HG02970 (cell line): ENCODE measurements around the gene ZFAND3.
"Not testable (repeated sequence)": the region's sequence is repeated elsewhere in the genome, so short reads cannot be mapped to it uniquely, and the experiment has no call there.

ENCODE experiments used
- ATAC-seq: cut with Tn5 transposase; IDR thresholded peaks from one replicate; pipeline ENCODE4 v1.9.1; 2021; ENCODE audit warnings: mild to moderate bottlenecking, moderate library complexity, moderate number of reproducible peaks; ENCODE audit not compliant: unreplicated experiment, low FRiP score

Gene ZFAND3

DNA sequence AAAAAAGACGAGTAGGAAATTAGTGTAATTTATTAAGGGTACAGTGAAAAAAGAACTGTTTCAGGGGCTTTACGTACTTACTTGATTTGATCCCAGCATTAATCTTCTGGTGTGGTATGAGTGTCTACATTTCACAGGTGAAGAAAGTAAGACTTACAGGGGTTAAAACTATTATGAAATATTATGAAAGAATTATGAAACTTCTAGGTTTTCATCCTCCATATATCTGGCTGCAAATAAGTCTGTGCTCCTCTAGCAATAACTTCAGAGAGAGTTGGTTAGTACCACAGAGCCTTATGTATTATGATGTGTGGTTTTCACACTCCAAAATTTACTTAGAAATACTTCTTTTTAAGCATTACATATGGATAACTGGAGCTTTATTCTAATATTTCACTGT, 41.9 kb downstream of the ZFAND3 start:
- ATAC-seq: no peak

DNA sequence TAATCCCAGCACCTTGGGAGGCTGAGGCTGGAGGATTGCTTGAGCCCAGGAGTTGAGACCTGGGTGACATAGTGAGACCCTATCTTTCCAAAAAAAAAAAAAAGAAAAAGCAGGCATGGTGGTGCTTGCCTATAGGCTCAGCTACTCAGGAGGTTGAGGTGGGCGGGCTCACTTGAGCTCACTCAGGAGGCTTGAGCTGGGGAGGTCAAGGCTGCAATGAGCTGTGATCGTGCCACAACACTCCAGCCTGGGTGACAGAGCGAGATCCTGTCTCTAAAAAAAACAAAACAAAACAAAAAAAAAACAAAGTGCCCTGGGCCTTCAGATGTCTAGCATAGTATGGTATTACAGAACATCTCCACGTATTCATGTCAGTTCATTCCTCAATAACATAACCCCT, 42.9 kb downstream of the ZFAND3 start:
- no peak for ATAC-seq

DNA sequence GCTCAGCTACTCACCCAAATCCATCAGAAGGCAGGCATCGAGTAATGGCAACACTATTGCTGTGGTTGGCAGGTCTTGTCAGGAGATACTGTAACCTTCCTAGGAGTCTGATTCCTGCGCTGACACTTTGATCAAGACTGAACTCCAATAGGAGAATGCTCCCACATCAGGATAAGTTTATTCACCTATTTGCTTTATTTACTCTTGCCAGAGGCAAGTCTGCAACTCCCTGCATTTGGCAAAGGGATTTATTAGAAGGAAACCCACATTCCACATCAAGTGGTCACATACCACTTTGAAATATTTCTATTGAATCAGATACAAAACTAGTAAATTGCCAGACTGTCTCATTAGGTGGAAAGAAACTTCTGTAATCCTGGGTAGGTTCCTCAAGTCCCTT, 43.5 kb downstream of the ZFAND3 start:
- ATAC-seq: no peak

DNA sequence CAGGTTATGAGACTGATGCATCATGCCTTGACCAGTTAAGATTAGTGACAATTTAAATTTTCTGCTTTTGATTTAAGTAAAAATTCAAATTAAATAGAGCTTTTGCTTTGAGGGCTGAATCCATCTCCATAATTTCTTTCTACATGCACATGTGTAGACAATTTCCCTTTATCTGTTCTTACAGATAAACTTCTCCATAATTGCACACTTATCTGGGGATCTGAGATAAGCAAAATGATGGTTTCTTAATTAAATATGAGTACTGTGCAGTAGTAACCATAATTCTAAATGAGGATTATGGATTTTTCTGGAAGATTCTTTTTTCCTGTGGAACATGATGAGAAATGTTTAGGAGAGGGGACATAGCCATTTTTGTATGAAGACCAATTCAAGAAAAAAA, 44.7 kb downstream of the ZFAND3 start:
- ATAC-seq: no peak

DNA sequence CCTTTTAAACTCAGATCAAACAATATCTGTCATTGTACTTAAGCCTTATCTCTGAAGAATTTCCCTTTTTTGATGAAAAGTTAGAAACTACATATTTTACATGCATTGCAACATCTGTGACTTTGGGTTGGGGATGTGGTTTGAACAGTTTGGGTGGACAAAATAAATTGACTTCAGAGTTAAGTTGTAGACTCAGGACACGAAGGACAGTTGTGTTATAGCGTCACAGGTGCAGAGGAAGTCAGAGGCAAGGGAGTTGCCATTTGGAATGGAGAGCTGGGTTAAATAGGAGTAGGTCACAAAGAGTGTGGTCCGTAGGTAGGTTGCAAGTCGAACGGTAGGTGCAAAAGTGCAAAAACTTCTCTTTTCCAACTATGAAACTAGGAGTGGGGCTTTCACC, 46.0 kb downstream of the ZFAND3 start:
- ATAC-seq: no peak

DNA sequence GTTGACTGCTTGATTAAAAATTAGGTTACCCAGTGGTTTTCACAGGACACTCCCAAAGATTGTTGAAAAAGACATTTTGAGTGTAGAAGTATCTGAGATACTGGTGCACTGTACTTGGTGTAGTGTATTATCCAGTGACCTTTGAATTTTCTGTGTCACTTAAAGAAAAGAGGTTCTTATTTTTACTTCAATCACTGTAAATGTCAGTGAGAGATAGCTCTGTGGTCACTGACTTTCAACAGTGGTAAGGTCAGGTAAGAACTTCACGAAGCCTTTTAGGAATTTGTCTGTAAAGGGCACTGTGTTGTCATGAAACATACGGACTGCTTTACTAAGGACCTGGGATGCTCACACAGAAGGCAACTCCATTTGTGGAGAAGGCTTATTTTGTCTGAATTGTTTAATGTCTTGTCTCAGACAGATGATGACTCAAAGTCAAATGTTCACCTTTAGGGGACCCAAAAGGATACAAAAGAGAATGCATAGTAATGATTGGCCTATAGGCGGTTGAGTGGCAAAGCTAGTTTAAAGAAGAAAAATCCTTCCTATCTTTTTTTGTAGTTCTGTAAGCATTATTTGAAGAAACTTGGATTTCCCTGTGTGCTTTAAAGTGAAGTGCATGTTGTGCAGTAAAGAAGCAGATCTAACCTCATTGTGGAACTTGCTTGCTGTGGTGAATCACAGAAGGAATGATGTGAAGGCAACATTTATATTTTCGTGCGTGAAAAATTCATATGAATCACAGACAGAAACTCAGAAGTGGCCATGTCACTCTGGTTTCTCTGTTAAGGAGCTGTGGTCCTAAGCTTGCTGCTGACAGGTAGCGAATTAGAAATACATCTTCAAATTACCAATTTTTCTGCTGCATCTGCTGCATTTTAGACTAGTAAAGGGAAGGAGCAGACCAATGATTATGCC, 47.3 kb downstream of the ZFAND3 start:
- no peak for ATAC-seq

DNA sequence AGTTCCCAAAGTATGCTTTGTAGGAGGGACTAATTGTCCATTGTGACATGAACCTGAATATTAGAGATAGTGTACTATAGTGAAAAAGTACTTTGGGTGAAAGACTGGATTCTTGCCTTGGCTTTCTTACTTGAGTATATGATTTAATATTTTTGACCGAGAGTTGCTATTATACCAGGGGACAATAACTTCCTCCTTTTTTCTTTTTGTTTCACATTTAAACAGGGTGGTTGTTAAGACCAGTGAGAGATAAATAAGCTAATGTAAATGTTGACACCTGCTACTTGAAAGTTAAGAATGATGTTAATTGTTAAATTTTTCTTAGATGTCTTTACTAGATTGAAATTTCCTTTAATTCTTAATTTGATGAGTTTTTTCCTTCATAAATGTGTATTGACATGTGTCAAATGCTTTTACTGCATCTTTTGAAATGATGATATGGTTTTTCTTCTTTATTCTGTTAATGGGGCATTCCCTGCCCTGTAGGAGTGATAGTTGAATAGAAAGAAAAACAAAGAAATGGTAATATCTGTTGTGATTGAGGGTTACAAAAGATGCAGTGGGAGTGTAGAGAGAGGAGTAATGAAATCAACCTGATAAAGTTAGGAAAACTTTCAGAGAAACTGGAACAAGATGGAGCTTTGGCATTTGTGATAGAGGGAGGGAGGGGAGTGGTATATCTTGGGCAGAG, 48.4 kb downstream of the ZFAND3 start:
- ATAC-seq: no peak

DNA sequence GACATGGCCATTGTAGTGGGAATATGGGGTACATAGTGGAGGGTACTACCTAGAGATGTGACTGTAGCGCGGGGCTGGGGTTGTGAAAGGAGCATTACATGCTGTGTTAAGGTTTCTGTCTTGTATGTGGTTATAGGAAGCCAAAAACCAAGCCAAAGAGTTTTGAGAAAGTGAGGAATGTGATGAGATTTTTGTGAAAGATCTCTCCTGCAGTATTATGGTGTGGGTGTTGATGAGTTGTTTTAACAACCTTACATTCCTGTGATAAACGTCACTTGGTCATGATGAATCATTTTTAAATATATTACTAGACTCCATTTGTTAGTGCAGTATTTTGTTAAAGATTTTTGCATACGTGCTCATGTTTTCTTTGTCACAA, 48.9 kb downstream of the ZFAND3 start:
- no peak for ATAC-seq

DNA sequence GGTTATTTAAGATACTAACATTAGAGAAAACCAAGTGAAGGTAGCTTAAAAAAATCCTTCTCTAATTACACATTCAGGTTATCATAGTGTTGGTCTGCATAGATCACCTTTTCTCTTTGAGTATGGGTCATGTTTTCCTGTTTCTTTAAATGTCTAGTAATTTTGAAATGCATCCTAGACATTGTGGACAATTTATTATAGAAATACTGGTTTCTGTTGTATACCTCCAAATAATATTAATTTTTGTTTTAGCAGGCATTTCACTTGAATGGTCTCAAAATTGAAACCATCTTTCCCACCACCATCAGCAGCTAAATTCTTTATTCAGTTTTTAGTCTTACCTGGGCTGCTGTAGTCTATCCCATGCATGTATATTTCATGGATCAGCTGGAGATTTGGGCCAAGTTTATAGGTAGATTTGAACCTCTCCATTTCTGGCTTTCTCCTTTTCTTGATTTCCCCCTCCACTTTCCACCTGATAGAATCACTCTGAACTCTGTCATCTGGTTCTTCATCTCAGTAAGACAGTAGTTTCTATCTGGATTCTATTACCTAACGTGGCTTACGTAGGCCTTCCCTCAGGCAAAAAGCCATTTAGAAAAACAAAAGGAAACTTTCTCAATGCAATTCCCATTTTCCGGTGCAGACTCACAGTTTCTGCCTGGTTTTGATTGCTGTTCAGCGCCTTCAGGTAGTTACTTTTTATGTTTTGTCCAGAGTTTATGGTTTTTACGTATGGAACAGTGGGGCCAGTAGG, 52.3 kb downstream of the ZFAND3 start:
- no peak for ATAC-seq

DNA sequence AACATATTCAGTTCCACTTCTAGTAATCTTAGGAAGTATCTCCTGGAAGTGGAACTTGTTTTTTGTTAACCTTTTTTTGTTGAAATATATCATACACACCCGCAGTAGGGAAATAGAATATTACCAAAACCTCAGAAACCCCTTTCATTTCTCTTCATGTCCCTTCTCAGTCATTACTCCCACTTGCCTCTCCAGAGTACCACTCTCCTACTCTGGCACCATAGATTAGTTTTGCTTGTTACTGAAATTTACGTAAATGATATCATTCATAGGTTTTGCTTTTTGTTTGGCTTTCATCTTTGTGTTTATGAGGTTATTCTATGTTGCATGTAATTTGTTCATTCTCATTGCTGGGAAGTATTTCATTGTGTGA, 52.8 kb downstream of the ZFAND3 start:
- no peak for ATAC-seq

DNA sequence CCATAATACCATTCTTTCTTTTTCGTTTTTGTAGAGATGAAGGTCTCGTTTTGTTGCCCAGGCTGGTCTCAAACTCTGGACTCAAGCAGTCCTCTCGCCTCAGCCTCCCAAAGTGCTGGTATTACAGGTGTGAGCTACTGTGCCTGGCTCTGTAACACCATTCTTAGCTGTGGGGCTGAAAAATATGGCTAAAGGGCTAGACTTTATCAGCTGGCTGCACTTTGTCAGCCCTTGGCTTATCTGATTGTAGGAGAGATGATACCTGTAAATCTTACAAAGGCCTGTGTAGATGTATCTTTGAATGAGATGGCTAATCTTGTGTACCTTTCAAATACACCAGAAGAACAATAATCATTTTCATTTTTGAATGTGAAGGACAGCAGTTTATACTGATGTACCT, 55.2 kb downstream of the ZFAND3 start:
- no peak for ATAC-seq

DNA sequence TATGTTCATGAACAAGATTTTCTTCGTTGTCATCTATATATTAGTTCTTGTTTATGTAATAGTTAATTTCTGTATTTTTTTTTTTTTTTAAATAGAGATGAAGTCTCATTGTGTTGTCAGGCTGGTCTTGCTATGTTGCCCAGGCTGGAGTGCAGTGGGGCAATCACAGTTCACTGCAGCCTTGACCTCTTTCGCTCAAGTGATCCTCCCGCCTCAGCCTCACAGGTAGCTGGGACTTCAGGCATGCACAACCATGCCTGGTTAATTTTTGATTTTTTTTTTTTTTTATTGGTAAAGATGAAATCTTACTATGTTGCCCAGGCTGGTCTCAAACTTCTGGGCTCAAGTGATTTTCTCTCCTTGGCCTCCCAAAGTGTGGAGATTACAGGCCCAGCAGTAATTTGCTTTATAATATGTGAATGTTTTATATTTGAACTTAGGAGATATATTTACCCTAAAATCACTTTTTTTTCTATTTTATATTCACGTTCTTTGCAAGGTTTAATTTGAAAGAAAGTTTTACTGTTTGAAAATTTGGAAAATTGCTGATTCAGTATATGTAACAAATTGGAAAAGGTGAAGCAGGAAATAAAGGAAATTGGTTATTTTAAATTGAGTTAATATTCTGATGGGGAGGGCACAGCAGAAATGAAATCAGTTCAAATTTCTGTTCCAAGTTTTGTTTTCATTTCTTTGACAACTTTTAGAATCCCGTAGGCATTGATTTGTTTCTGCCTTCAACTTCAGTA, 56.2 kb downstream of the ZFAND3 start:
- ATAC-seq: no peak

DNA sequence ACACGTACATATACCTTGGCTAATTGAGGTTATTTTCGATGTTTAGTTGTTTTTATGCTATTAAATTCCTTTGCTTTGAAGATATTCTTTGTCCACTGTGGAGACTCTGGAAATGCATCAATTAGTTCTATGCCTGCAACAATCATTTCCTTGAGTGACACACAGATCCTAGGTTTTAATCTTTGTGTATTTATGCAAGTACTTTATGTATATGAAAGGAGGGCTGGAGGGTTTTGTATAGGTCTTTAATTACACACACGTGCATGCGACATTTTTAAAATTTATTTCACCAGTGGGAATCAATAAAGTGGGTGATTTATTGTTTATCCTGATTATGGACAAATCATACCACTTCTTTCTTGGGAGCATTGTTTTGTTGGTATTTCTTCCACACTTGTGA, 57.3 kb downstream of the ZFAND3 start:
- ATAC-seq: no peak

DNA sequence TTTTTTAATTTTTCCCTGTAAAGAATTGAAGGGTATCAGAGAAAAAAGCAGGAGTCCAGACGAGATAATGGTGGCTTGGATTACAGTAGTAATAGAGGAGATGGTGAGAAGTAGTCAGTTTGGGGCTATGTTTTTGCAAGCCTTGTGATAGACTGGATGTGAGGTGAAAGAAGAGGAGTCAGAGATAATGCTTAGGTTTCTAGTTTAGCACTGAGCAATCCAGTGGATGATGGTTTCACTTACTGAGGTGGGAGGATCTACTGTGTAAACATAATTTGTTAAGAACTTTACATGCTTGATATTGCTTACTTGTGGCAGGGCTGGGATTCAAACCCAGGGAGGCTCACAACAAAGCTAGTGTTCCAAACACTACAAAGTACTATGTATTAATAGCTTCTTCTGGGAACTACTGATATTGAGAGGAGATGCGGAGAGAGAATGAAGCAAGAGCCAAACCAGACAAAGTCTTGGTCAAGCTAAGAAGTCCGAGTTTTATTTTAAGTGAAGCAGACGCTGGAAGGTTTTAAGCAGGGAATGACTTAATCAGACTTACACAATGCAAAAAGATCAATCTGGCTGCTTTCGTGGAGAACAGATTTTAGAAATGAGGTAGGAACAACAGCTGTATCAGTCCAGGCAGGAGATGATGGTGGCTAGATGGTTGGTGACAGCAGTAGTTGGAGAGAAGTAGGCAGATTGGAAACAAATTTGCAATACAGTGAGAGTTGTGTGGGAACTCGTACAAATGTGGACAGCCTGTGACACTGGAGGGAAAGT, 58.0 kb downstream of the ZFAND3 start:
- ATAC-seq: no peak

DNA sequence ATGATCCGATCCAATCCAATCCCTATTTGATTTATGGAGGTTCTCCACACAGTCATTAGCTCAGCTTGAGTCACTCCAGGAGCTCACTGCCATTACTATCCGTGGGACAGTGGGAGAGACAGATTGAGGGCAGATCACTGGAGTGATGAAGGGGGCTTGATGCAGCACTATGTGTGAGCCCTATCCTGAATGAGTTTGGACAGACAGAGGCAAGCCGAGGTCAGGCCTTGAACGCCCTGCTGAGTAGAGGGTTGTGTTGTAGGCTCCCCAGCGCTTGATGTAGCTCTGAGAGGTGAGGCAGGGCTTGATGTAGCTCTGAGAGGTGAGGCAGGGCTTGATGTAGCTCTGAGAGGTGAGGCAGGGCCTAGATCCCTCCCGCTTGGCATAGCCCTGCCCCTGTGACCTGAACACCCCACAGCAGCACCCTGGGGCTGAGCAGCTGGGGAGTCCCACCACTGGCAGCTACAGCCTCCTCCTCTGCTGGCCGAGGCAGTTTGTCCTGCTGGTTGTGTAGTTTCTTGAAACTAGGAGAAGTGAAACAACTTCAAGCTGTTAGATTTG, 58.7 kb downstream of the ZFAND3 start:
- ATAC-seq: no peak

DNA sequence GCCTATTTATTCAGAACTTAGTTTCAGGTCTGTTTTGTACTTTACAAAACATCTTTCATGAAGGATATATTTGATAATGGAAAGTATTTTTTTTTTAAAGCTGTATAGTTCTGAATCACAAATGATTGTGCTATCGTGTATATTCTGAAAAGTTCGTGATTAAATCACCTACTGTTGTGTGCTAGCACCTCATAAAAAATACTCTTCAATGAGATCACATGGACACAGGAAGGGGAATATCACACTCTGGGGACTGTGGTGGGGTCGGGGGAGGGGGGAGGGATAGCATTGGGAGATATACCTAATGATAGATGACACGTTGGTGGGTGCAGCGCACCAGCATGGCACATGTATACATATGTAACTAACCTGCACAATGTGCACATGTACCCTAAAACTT, 61.1 kb downstream of the ZFAND3 start:
- ATAC-seq: not testable (repeated sequence)

DNA sequence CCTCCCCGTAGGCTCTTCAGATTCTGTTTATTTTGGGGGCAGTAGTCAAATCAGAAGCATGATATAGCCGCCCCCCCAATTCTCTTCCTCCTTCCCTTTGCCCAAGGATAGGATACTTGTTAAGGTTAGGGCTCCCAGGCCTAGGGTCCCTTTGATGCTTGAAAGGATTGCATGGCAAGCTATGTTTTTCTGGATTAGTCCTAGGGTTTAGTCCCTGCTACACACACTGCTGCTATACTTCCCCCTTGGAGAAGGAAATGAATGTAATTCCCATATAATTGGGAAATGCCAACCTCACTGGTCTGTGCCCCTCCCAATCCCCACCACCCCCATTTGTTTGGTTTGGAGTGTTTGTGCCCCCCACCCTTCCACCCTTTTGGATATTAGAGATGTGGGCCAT, 62.8 kb downstream of the ZFAND3 start:
- ATAC-seq: no peak

DNA sequence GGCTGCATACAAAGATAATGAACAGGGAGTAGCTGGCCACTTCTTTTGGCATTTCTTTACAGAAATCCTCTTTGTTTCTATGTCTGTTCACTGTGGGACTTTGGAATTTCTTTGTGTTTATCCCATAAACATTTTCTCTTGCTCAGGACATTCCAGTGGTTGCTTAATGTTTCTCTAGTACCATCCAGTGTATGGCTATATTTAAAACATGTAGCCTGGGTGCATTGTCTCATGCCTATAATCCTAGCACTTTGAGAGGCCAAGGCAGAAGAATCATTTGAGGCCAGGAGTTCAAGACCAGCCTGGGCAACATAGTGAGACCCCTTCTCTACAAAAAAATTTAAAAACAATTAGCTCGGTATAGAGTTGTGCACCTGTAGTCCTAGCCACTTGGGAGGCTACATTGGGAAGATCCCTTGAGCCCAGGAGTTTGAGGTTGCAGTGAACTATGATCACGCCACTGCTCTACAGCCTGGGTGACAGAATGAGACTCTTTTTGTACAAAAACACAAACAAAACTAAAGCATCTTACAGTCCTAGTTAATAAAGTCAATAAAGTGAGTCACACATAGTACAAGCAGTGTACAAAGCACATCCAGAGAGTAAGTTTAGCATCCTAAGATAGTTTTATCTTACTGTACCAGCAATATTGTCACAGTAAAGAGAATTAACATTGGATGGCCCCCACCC, 63.3 kb downstream of the ZFAND3 start:
- no peak for ATAC-seq

DNA sequence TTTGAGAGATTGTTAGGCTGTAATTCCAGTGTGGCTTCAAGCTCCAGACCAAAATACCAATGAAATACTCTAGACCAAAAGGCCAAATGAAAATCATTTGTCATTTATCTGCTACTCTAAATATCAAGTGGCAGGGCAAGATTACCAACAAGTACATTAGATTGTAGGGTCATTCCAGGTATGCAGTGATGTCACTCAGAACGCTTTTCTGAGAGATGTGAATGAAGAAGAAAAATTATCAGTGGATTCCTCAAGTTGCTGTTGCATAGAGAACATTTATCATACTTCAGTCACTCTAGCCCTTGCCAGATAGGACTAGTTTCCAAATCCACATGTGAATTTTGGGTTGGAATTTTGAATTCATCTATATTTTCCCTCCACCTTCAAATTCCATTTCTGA, 65.0 kb downstream of the ZFAND3 start:
- ATAC-seq: no peak
